HG03064 (cell line): Measurements from ENCODE around the gene ZNF672.
"Not testable (repeated sequence)": the region's sequence is repeated elsewhere in the genome, so short reads cannot be mapped to it uniquely, and the experiment has no call there.

Experiments used
- ATAC-seq: cut with Tn5 transposase; IDR thresholded peaks from one replicate; pipeline ENCODE4 v1.9.1; 2021; ENCODE audit warnings: low read depth; ENCODE audit not compliant: unreplicated experiment

Gene ZNF672

DNA sequence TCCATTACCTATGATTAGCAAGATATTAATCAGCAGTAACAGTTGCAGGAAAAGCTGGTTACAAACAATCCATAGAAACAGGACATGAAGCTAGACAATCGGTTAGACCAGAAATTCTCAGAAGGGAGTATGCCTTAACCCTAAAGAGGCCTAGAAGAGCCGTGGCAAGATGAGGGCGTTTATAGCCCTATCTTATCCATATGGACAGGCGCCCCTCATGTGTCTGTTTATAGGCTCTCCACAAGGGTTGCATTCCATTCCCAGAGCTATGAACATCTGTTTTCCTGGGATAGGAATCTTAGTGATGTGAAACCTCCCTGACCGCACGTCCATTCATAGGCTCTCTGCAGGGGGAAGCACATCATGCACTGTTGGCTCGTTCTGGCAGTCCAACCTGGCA, 44.4 kb downstream of the ZNF672 start:
- ATAC-seq: not testable (repeated sequence)

DNA sequence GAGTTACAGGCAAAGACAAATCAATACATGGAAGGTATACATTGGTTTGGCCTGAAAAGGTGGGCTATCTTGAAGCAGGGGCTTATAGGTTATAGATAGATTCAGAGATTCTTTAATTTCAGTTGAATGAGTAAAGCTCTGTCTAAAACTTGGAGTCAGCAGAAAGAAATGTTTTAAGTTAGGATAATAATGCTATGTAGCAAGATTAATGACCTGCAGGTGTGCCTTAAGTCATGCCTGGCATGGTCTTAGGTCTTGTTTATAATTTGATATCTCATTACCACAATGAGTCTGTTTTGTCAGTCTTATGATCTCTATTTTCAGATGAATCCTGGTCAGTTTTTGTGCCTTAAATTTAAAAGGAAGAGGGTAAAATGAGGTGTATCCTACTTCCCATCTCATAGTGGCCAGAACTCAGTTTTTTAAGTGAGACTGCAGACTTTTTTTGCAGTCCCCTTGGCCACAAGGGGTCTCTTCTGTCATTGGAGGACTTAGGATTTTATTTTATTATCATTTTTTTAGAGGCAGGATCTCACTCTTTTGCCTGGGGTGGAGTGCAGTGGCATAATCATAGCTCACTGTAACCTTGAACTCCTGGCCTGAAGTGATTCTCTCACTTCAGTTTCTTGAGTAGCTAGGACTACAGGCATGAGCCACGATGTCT, 46.7 kb downstream of the ZNF672 start:
- ATAC-seq: no peak

- no peak for ATAC-seq
These were observed 47.6 kb downstream of the ZNF672 start for GRCh38 chr1:248885646-248886045.

GRCh38 chr1:248886237-248886895, 48.3 kb downstream of the ZNF672 start:
- no peak for ATAC-seq

GRCh38 chr1:248889914-248890243, 51.9 kb downstream of the ZNF672 start:
- not testable (repeated sequence) for ATAC-seq

GRCh38 chr1:248890549-248891498, 52.8 kb downstream of the ZNF672 start:
- no peak for ATAC-seq

- ATAC-seq: no peak
These were observed 53.7 kb downstream of the ZNF672 start for GRCh38 chr1:248891758-248892157.

- ATAC-seq: no peak
These were observed 54.6 kb downstream of the ZNF672 start for GRCh38 chr1:248892590-248892989.

- ATAC-seq: no peak
These were observed 56.8 kb downstream of the ZNF672 start for GRCh38 chr1:248894837-248895236.

DNA sequence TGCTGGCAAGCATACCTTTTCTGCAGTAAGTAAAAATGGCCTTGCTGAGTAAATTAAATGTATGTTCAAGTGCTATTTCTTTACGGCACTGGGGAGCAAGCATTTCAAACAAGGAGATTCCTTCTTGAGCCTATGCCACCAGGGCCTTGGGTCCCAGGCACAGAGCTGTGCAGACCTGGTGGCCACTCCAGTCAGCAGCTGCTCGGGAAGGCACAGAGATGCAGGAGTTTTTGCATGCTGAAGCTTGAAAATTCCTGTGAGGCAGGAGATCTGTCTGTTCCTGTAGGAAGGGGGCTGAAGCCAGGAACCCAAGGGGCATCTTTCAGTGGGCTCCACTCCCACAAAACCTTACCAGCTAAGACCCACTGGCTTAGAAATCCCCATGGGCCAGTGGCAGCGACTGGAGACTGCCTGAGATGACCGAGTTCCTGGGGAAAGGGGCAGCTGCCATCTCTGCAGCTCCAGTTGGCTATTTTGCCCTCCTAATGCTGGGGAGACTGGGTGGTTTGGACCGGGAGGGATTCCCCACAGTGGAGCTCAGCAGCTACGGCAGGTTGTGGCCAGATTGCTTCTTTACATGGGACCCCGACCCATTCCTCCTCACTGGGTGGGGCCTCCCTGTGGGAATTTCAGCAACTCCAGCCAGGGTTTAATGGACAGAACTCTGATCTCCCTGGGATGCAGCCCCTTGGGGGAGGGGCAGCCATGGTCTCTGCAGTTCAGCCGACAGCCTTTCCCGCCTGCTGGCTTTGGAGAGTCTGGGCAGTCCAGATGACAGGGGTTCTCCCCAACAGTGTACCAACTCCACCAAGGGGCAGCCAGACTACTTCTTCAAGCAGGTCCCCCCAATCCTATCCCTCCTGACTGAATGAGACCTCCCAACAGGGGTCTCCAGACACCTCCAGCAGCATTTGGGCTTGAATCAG, 59.7 kb downstream of the ZNF672 start:
- no peak for ATAC-seq
